SHP77 treated with DMSO at 0.1 percent for 48 hours (cell line): Measurements from ENCODE around the gene TMEM221.
"Not testable (repeated sequence)": the region's sequence is repeated elsewhere in the genome, so short reads cannot be mapped to it uniquely, and the experiment has no call there.

Source experiments
- DNase-seq: peaks from one replicate; lab custom pipeline; 2025; lab: John Stamatoyannopoulos, UW

Gene TMEM221

GRCh38 chr19:17448131-17448967, at the start of gene TMEM221:
TMEM221 (minus strand) TSS chr19:17448668; CDS start chr19:17448462, 206 bp downstream.
- no peak for DNase-seq

GRCh38 chr19:17497149-17497798, 48.8 kb upstream of the TMEM221 start:
- no peak for DNase-seq

- DNase-seq, result peak; percentile 45
Measured at GRCh38 chr19:17496337-17496997, 48.0 kb upstream of the TMEM221 start.

GRCh38 chr19:17495639-17496296, 47.3 kb upstream of the TMEM221 start:
- no peak for DNase-seq

GRCh38 chr19:17491287-17491686, 42.8 kb upstream of the TMEM221 start:
- DNase-seq, result no peak

GRCh38 chr19:17490411-17490810, 41.9 kb upstream of the TMEM221 start:
- DNase-seq, result no peak

- DNase-seq, result no peak
Measured at GRCh38 chr19:17489392-17490030, 41.0 kb upstream of the TMEM221 start.

GRCh38 chr19:17488593-17489391, 40.3 kb upstream of the TMEM221 start:
- DNase-seq, result no peak

- no peak for DNase-seq
Measured at GRCh38 chr19:17487284-17488121, 39.0 kb upstream of the TMEM221 start.

GRCh38 chr19:17486545-17487240, 38.2 kb upstream of the TMEM221 start:
- DNase-seq, result no peak

GRCh38 chr19:17484520-17485185, 36.2 kb upstream of the TMEM221 start:
- DNase-seq, result no peak

GRCh38 chr19:17483605-17484002, 35.1 kb upstream of the TMEM221 start:
- no peak for DNase-seq

GRCh38 chr19:17482877-17483604, 34.6 kb upstream of the TMEM221 start:
- no peak for DNase-seq

GRCh38 chr19:17481986-17482385, 33.5 kb upstream of the TMEM221 start:
- no peak for DNase-seq

- DNase-seq, result no peak
Measured at GRCh38 chr19:17479325-17479791, 30.9 kb upstream of the TMEM221 start.

- DNase-seq, result no peak
Measured at GRCh38 chr19:17475541-17476115, 27.2 kb upstream of the TMEM221 start.

- DNase-seq, result not testable (repeated sequence)
Measured at GRCh38 chr19:17475011-17475540, 26.6 kb upstream of the TMEM221 start.
